HCT116 (cell line): ENCODE data around the gene ZBED5. TPM values are rescaled to one million over a fixed set of nuclear protein-coding genes. Genes with fewer than 3 reads are reported as not detected.

Experiments
- ATAC-seq: fragments of 200-7000 bp; cut with Tn5 transposase; 2 replicates; pipeline ENCODE4 v1.9.1; 2020; ENCODE audit warnings: mild to moderate bottlenecking, moderate library complexity
- BruUV-seq: library from RNA; stranded (reverse); fragments of 400-500 nt; replicated peaks from 2 replicates; lab custom pipeline; 2021; lab: Mats Ljungman, UMichigan
- CTCF ChIA-PET: fragments of 300-600 bp; sonication (Branson Sonifier 250); formaldehyde crosslinking; loops from one replicate; lab custom pipeline; 2021; ENCODE audit warnings: antibody characterized with exemption; lab: Charles Lee
- POLR2A ChIA-PET: fragments of 300-600, 350-600 bp; sonication (Branson Sonifier 250); formaldehyde crosslinking; loops from one replicate; lab custom pipeline; 2021; ENCODE audit warnings: antibody characterized with exemption; lab: Charles Lee
- RAD21 ChIA-PET, 2 experiments: fragments of 300-600 bp; sonication (Branson Sonifier 250); formaldehyde crosslinking; loops; one replicate each; lab custom pipeline; 2023; ENCODE audit warnings: low total read pairs in 2 of 2; ENCODE audit not compliant: uncharacterized antibody in 2 of 2, unreplicated experiment in 2 of 2, low non-redundant PET in 1 of 2; lab: Charles Lee
- DNase-seq: peaks from one replicate; pipeline ENCODE4 v3.0.0-alpha.2; 2010; ENCODE audit warnings: low read depth, low spot score
- H2AFZ ChIP-seq: fragments of 200-600 bp; shearing (Covaris generic), sonication (generic); 2 replicates; pipeline ENCODE4 v1.6.1; 2017; ENCODE audit warnings: low read depth, mixed run types, mixed read lengths, antibody characterized with exemption, low read length; ENCODE audit not compliant: poor library complexity, severe bottlenecking
- H3K27ac ChIP-seq: 2 replicates; pipeline ENCODE4 v1.5.1; 2012; ENCODE audit warnings: low read depth, low read length
- H3K27me3 ChIP-seq: fragments of 200-600 bp; sonication (generic); 2 replicates; pipeline ENCODE4 v1.6.1; 2016; ENCODE audit warnings: mixed run types, low read length, mixed read lengths; ENCODE audit not compliant: insufficient read depth
- H3K36me3 ChIP-seq, 2 experiments: fragments of 200-500 bp in 1 of 2; fragments of 200-600 bp in 1 of 2; sonication (Bioruptor generic) in 1 of 2; sonication (generic) in 1 of 2; 2 replicates each; pipeline versions ENCODE4 v1.5.1 to v1.6.1; 2014 to 2016; ENCODE audit warnings: low read length in 2 of 2, inconsistent platforms in 1 of 2, mixed read lengths in 1 of 2, mixed run types in 1 of 2; ENCODE audit not compliant: insufficient read depth in 2 of 2, control insufficient read depth in 1 of 2
- H3K4me1 ChIP-seq, 2 experiments: fragments of 200-600 bp in 1 of 2; sonication (generic) in 1 of 2; 2 replicates each; pipeline versions ENCODE4 v1.5.1 to v1.6.1; 2012 to 2017; ENCODE audit warnings: low read length in 2 of 2, inconsistent platforms in 1 of 2, mild to moderate bottlenecking in 1 of 2, mixed read lengths in 1 of 2, mixed run types in 1 of 2, moderate library complexity in 1 of 2; ENCODE audit not compliant: insufficient read depth in 2 of 2, control insufficient read depth in 1 of 2
- H3K4me2 ChIP-seq: fragments of 200-600 bp; sonication (generic); 2 replicates; pipeline ENCODE4 v1.6.1; 2017; ENCODE audit warnings: mixed run types, low read length, mixed read lengths
- H3K4me3 ChIP-seq, 2 experiments: fragments of 200-600 bp in 1 of 2; sonication (generic) in 1 of 2; replicated peaks in 1 of 2; 2 replicates each; pipeline ENCODE4 v1.5.1; 2011 to 2016; ENCODE audit warnings: low read length in 2 of 2, control low read depth in 1 of 2, low read depth in 1 of 2, mild to moderate bottlenecking in 1 of 2, mixed read lengths in 1 of 2, mixed run types in 1 of 2
- H3K79me2 ChIP-seq: fragments of 200-600 bp; sonication (generic); 2 replicates; pipeline ENCODE4 v1.6.1; 2017; ENCODE audit warnings: mild to moderate bottlenecking, mixed run types, low read length, moderate library complexity, mixed read lengths; ENCODE audit not compliant: insufficient read depth
- H3K9ac ChIP-seq: fragments of 200-600 bp; sonication (generic); 2 replicates; pipeline ENCODE4 v1.6.1; 2016; ENCODE audit warnings: low read length, mixed read lengths
- H3K9me2 ChIP-seq: fragments of 200-600 bp; sonication (generic), shearing (Covaris generic); 2 replicates; pipeline ENCODE4 v1.6.1; 2017; ENCODE audit warnings: mixed run types, mild to moderate bottlenecking, moderate library complexity; ENCODE audit not compliant: insufficient read depth
- H3K9me3 ChIP-seq, 2 experiments: fragments of 200-500 bp in 1 of 2; fragments of 200-600 bp in 1 of 2; sonication (Bioruptor generic) in 1 of 2; sonication (generic) in 1 of 2; 2 replicates each; pipeline ENCODE4 v1.6.1; 2014 to 2017; ENCODE audit warnings: low read length in 2 of 2, mixed read lengths in 2 of 2, inconsistent platforms in 1 of 2, low read depth in 1 of 2, mild to moderate bottlenecking in 1 of 2, mixed run types in 1 of 2, moderate library complexity in 1 of 2; ENCODE audit not compliant: control insufficient read depth in 1 of 2, insufficient read depth in 1 of 2
- H4K20me1 ChIP-seq: fragments of 200-600 bp; sonication (generic), shearing (Covaris generic); 2 replicates; pipeline ENCODE4 v1.6.1; 2017; ENCODE audit warnings: mixed run types, mild to moderate bottlenecking, moderate library complexity; ENCODE audit not compliant: insufficient read depth
- ATF3 ChIP-seq: IDR thresholded peaks from 2 replicates; pipeline ENCODE4 v1.6.1; 2012
- CTCF ChIP-seq, 3 experiments: fragments of 200-600 bp in 1 of 3; sonication (generic) in 1 of 3; IDR thresholded peaks in 2 of 3; conservative IDR thresholded peaks in 1 of 3; 2 replicates each; pipeline ENCODE4 v1.5.1; 2012 to 2017; ENCODE audit warnings: low read depth in 2 of 3, low read length in 2 of 3, antibody characterized with exemption in 1 of 3, borderline replicate concordance in 1 of 3, control low read depth in 1 of 3, mild to moderate bottlenecking in 1 of 3, mixed read lengths in 1 of 3, mixed run types in 1 of 3, moderate library complexity in 1 of 3; ENCODE audit not compliant: insufficient read depth in 1 of 3
- ELF1 ChIP-seq: IDR thresholded peaks from 2 replicates; pipeline ENCODE4 v1.6.1; 2012; ENCODE audit warnings: low read depth, borderline replicate concordance
- EZH2 ChIP-seq: fragments of 200-600 bp; sonication (generic); IDR thresholded peaks from 2 replicates; pipeline ENCODE4 v1.6.1; 2017; ENCODE audit warnings: antibody characterized with exemption, mixed run types
- EZH2phosphoT487 ChIP-seq: fragments of 200-600 bp; IDR thresholded peaks from 2 replicates; pipeline ENCODE4 v1.6.1; 2018; ENCODE audit warnings: antibody characterized with exemption, borderline replicate concordance
- FOSL1 ChIP-seq: IDR thresholded peaks from 2 replicates; pipeline ENCODE4 v1.6.1; 2012; ENCODE audit warnings: low read depth
- JUND ChIP-seq: IDR thresholded peaks from 2 replicates; pipeline ENCODE4 v1.6.1; 2012
- MAX ChIP-seq: IDR thresholded peaks from 2 replicates; pipeline ENCODE4 v1.6.1; 2012
- POLR2A ChIP-seq: IDR thresholded peaks from 2 replicates; pipeline ENCODE4 v1.7.0; 2011; ENCODE audit warnings: borderline replicate concordance; ENCODE audit not compliant: insufficient read depth, insufficient read length; ENCODE audit errors: extremely low read depth
- POLR2AphosphoS5 ChIP-seq: IDR thresholded peaks from 2 replicates; pipeline ENCODE4 v1.6.1; 2011; ENCODE audit warnings: mild to moderate bottlenecking, low read depth, low read length, moderate library complexity
- SIN3A ChIP-seq: IDR thresholded peaks from 2 replicates; pipeline ENCODE4 v1.6.1; 2012; ENCODE audit warnings: low read depth
- SP1 ChIP-seq: IDR thresholded peaks from 2 replicates; pipeline ENCODE4 v1.6.1; 2012; ENCODE audit warnings: low read depth
- SRF ChIP-seq: IDR thresholded peaks from 2 replicates; pipeline ENCODE4 v1.6.1; 2012; ENCODE audit warnings: low read depth
- TCF7L2 ChIP-seq: IDR thresholded peaks from 2 replicates; pipeline ENCODE4 v1.7.0; 2011; ENCODE audit warnings: borderline replicate concordance, inconsistent platforms; ENCODE audit not compliant: insufficient read depth, insufficient read length; ENCODE audit errors: extremely low read depth
- ZFX ChIP-seq: fragments of 450-650 bp; IDR thresholded peaks from 2 replicates; pipeline ENCODE4 v1.6.1; 2017
- intact Hi-C: fragments of 100-400 bp; cut with micrococcal nuclease; formaldehyde crosslinking; loops from 2 replicates; pipeline ENCODE4 v1.10.0; 2022
- total RNA-seq: library from RNA; stranded (reverse); gene quantifications from one replicate; pipeline ENCODE4 v1.2.1, GENCODE V29; 2021; ENCODE audit not compliant: unreplicated experiment

Gene ZBED5
- total RNA-seq, 1 experiment from 2014 or later: 26.8 TPM

- Histone ChIP-seq H3K9me2 (no peaks in the 10 kb centered on the region), H3K9me3 (no peaks in the 10 kb centered on the region), H3K4me1 (peaks cover 0 to 5% of the 10 kb centered on the region in 2 experiments; a peak in 1 of 4 replicates), H3K79me2 (no peaks in the 10 kb centered on the region), H3K4me3 (no peak overlapping the region), H2AFZ (no peak overlapping the region), H3K36me3 (no peaks in the 10 kb centered on the region), H3K27me3 (no peaks in the 10 kb centered on the region), H3K4me2 (no peak overlapping the region), H4K20me1 (no peaks in the 10 kb centered on the region), H3K9ac (no peak overlapping the region), H3K27ac (no peak overlapping the region)
- no peak for ATAC-seq
- BruUV-seq: no TSS peak
- ChIA-PET CTCF (no interaction called here), RAD21 (no interaction called here), POLR2A (interaction anchor here (1.6 kb wide), 1 partner anchor 36 kb away, joined by 4 read pairs; the partner anchor contains the start of gene EIF4G2)
- no peak for TF ChIP-seq EZH2phosphoT487
- no peak for TF ChIP-seq SRF
- no peak for TF ChIP-seq CTCF (IDR thresholded peaks at IDR 0.05 in 2 of 3, conservative IDR thresholded peaks at IDR 0.05 in 1 of 3; ENCODE audit: borderline replicate concordance in 1 of 3, insufficient read depth in 1 of 3, low read depth in 2 of 3, low read length in 2 of 3)
- TF ChIP-seq ZFX: no peak
- no peak for TF ChIP-seq ELF1
- no peak for TF ChIP-seq POLR2A
- no peak for TF ChIP-seq ATF3
- no peak for TF ChIP-seq SIN3A
- TF ChIP-seq TCF7L2: no peak
- no peak for TF ChIP-seq EZH2
- TF ChIP-seq MAX: no peak
- TF ChIP-seq SP1: no peak
- no peak for TF ChIP-seq POLR2AphosphoS5
- no peak for TF ChIP-seq FOSL1
- TF ChIP-seq JUND: no peak
- intact Hi-C loops: no loop called here
- DNase-seq: no peak
These were observed 13.5 kb downstream of the ZBED5 start for GRCh38 chr11:10844356-10844755.
